DND-41 (cell line): ENCODE measurements around the gene NPDC1.

Experiments used
- EZH2 ChIP-seq: IDR thresholded peaks from 3 replicates; pipeline ENCODE4 v1.6.1; 2012; ENCODE audit warnings: borderline replicate concordance, low read depth, mild to moderate bottlenecking, moderate library complexity, low read length, inconsistent platforms; ENCODE audit not compliant: severe bottlenecking
- TF ChIP-seq, protein P1 (sequence below): IDR thresholded peaks from 2 replicates; pipeline ENCODE4 v1.5.1; 2012; ENCODE audit warnings: borderline replicate concordance, low read length, moderate library complexity, mild to moderate bottlenecking; ENCODE audit not compliant: poor library complexity, severe bottlenecking; ENCODE audit errors: extremely low read depth

DNA sequence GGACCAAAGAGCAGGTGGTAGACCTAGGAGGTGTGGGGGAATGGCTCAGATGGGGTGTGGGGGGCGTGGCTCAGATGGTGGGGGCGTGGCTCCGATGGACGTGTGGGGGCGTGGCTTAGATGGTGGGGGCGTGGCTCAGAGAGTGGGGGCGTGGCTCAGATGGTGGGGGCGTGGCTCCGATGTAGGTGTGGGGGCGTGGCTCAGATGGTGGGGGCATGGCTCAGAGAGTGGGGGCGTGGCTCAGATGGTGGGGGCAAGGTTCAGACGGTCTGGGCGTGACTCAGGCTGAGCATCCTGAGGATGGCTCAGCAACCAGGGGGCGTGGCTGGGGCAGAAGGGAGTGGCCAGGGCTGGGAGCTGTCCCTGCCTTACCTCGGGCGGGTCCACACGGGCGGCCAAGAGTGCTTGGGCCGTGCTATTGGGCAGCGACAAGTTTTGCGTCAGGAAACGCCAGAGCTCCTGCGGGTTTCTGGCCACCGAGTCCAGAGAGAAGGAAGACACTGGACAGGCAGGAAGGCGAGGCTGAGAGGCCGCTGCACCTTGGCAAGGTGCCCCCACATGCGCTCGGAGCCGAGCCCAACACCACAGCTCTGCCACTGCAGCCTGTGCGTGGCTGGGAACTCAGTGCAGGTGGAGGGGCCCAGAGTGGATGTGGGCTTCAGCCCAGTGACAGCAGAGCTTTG, 23.9 kb downstream of the NPDC1 start:
- TF ChIP-seq, protein P1, sequence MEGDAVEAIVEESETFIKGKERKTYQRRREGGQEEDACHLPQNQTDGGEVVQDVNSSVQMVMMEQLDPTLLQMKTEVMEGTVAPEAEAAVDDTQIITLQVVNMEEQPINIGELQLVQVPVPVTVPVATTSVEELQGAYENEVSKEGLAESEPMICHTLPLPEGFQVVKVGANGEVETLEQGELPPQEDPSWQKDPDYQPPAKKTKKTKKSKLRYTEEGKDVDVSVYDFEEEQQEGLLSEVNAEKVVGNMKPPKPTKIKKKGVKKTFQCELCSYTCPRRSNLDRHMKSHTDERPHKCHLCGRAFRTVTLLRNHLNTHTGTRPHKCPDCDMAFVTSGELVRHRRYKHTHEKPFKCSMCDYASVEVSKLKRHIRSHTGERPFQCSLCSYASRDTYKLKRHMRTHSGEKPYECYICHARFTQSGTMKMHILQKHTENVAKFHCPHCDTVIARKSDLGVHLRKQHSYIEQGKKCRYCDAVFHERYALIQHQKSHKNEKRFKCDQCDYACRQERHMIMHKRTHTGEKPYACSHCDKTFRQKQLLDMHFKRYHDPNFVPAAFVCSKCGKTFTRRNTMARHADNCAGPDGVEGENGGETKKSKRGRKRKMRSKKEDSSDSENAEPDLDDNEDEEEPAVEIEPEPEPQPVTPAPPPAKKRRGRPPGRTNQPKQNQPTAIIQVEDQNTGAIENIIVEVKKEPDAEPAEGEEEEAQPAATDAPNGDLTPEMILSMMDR = no peak
- TF ChIP-seq EZH2 = no peak
